OCI-LY7 (cell line): Measurements from ENCODE around the gene GALNT15. TPM values are rescaled to one million over a fixed set of nuclear protein-coding genes. Genes with fewer than 3 reads are reported as not detected.

Experiments used
- BruUV-seq: library from RNA; stranded (reverse); fragments of 400-500 nt; replicated peaks from 2 replicates; lab custom pipeline; 2021; lab: Mats Ljungman, UMichigan
- CTCF ChIA-PET: fragments of 300-600 bp; sonication (Branson Sonifier 250); formaldehyde crosslinking; loops from one replicate; lab custom pipeline; 2022; ENCODE audit warnings: antibody characterized with exemption; ENCODE audit not compliant: unreplicated experiment; lab: Charles Lee
- POLR2A ChIA-PET: fragments of 300-600 bp; sonication (Branson Sonifier 250); formaldehyde crosslinking; loops from one replicate; lab custom pipeline; 2022; ENCODE audit warnings: antibody characterized with exemption; lab: Charles Lee
- DNase-seq: peaks from one replicate; pipeline ENCODE4 v3.0.0-alpha.2; 2015; ENCODE audit warnings: low spot score
- H2AFZ ChIP-seq: fragments of 200-600 bp; sonication (generic), shearing (Covaris generic); 2 replicates; pipeline ENCODE4 v1.6.1; 2014; ENCODE audit warnings: mild to moderate bottlenecking, antibody characterized with exemption, low read length, moderate library complexity
- H3K27ac ChIP-seq: fragments of 200-600 bp; sonication (generic); 2 replicates; pipeline ENCODE4 v1.5.1; 2014; ENCODE audit warnings: mixed run types, low read depth, mild to moderate bottlenecking, moderate library complexity, low read length, inconsistent platforms; ENCODE audit not compliant: poor library complexity, severe bottlenecking
- H3K36me3 ChIP-seq: fragments of 200-600 bp; sonication (generic); 2 replicates; pipeline ENCODE4 v1.6.1; 2014; ENCODE audit warnings: mild to moderate bottlenecking, antibody characterized with exemption, low read length, moderate library complexity, mixed read lengths; ENCODE audit not compliant: insufficient read depth
- H3K4me1 ChIP-seq: fragments of 200-600 bp; sonication (generic); 2 replicates; pipeline ENCODE4 v1.5.1; 2014; ENCODE audit warnings: mild to moderate bottlenecking, low read length; ENCODE audit not compliant: insufficient read depth, poor library complexity, severe bottlenecking
- H3K4me2 ChIP-seq: fragments of 200-600 bp; sonication (generic); 2 replicates; pipeline ENCODE4 v1.6.1; 2014; ENCODE audit warnings: mild to moderate bottlenecking, low read length
- H3K4me3 ChIP-seq: fragments of 200-600 bp; sonication (generic); 2 replicates; pipeline ENCODE4 v1.5.1; 2014; ENCODE audit warnings: mild to moderate bottlenecking, low read depth, low read length; ENCODE audit not compliant: poor library complexity, severe bottlenecking
- H3K79me2 ChIP-seq: fragments of 200-600 bp; sonication (generic); 2 replicates; pipeline ENCODE4 v1.6.1; 2016; ENCODE audit warnings: low read depth, mild to moderate bottlenecking, low read length, moderate library complexity, mixed read lengths; ENCODE audit not compliant: insufficient read depth
- H3K9me2 ChIP-seq: fragments of 200-600 bp; sonication (generic); 2 replicates; pipeline ENCODE4 v1.6.1; 2016; ENCODE audit warnings: mild to moderate bottlenecking, low read length, mixed read lengths; ENCODE audit not compliant: insufficient read depth
- H3K9me3 ChIP-seq: fragments of 200-600 bp; sonication (generic); 2 replicates; pipeline ENCODE4 v1.6.1; 2014; ENCODE audit warnings: mild to moderate bottlenecking, mixed run types, low read length, mixed read lengths
- H4K20me1 ChIP-seq: fragments of 200-600 bp; sonication (generic); 2 replicates; pipeline ENCODE4 v1.6.1; 2014; ENCODE audit warnings: mild to moderate bottlenecking, antibody characterized with exemption, low read length, moderate library complexity, mixed read lengths; ENCODE audit not compliant: insufficient read depth
- EZH2phosphoT487 ChIP-seq: fragments of 200-600 bp; sonication (generic); IDR thresholded peaks from 2 replicates; pipeline ENCODE4 v1.6.1; 2018; ENCODE audit warnings: low read depth, borderline replicate concordance, mild to moderate bottlenecking, mixed run types, antibody characterized with exemption, low read length, moderate library complexity, mixed read lengths
- intact Hi-C: fragments of 100-400 bp; cut with micrococcal nuclease; formaldehyde crosslinking; loops from one replicate; pipeline ENCODE4 v1.10.0; 2022; ENCODE audit not compliant: unreplicated experiment
- total RNA-seq, 2 experiments: library from RNA; depleted of rRNA in 1 of 2; stranded (reverse); fragments of >200 nt in 1 of 2; shearing (Covaris generic) in 1 of 2; gene quantifications; 2 replicates each; pipeline ENCODE4 v1.2.3, GENCODE V29; 2014 to 2022
- TF ChIP-seq, protein P1 (sequence below): fragments of 200-600 bp; sonication (generic); conservative IDR thresholded peaks from 2 replicates; pipeline ENCODE4 v1.5.1; 2014; ENCODE audit warnings: mild to moderate bottlenecking, antibody characterized with exemption, low read length, moderate library complexity, mixed read lengths

The GALNT15 gene
- total RNA-seq, 2 experiments from 2014 or later = 0.03 TPM; not detected in 1

DNA sequence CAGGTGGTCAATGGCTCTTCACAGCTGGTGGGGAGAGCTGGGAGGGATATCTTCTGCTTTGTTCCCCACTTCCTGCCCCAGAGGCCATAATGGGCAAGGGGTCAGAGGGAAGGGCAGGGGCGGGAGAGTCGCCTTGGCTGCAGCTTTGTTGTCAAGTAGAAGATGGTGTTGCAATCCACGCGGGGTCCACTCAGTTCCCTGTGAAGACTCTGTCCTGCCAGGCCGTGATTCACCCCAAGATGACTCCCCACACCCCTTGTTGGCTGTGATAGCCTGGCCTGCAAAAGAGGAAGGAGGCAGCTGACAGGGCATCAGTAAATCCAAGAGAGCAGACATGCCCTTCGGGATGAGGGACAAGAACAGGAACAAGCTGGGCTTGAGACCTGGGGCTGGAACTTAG, 6.9 kb downstream of the GALNT15 start:
- H3K36me3 ChIP-seq = no peaks in the 10 kb centered on the region
- H3K9me2 ChIP-seq = no peaks in the 10 kb centered on the region
- no peak for DNase-seq
- BruUV-seq = no TSS peak
- H3K4me3 ChIP-seq = no peak overlapping the region
- H2AFZ ChIP-seq = no peak overlapping the region
- ChIA-PET POLR2A (interaction anchor here (0.8 to 1.6 kb wide), 3 partner anchors 9 to 206 kb away, joined by 3 to 4 read pairs (median 3); no protein-coding TSS in a partner anchor), CTCF (no interaction called here)
- no peaks in the 10 kb centered on the region for H4K20me1 ChIP-seq
- no peak overlapping the region for H3K4me2 ChIP-seq
- H3K4me1 ChIP-seq = no peaks in the 10 kb centered on the region
- intact Hi-C loops = no loop called here
- H3K79me2 ChIP-seq = no peaks in the 10 kb centered on the region
- H3K9me3 ChIP-seq = no peaks in the 10 kb centered on the region
- TF ChIP-seq, protein P1, sequence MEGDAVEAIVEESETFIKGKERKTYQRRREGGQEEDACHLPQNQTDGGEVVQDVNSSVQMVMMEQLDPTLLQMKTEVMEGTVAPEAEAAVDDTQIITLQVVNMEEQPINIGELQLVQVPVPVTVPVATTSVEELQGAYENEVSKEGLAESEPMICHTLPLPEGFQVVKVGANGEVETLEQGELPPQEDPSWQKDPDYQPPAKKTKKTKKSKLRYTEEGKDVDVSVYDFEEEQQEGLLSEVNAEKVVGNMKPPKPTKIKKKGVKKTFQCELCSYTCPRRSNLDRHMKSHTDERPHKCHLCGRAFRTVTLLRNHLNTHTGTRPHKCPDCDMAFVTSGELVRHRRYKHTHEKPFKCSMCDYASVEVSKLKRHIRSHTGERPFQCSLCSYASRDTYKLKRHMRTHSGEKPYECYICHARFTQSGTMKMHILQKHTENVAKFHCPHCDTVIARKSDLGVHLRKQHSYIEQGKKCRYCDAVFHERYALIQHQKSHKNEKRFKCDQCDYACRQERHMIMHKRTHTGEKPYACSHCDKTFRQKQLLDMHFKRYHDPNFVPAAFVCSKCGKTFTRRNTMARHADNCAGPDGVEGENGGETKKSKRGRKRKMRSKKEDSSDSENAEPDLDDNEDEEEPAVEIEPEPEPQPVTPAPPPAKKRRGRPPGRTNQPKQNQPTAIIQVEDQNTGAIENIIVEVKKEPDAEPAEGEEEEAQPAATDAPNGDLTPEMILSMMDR = no peak
- TF ChIP-seq EZH2phosphoT487 = no peak
- no peak overlapping the region for H3K27ac ChIP-seq

GRCh38 chr3:16182183-16182582, 7.7 kb downstream of the GALNT15 start:
- no peaks in the 10 kb centered on the region for H4K20me1 ChIP-seq
- intact Hi-C loops = no loop called here
- H3K9me3 ChIP-seq = no peaks in the 10 kb centered on the region
- ChIA-PET CTCF (no interaction called here), POLR2A (interaction anchor here (1.6 kb wide), 1 partner anchor 11 kb away, joined by 4 read pairs; no protein-coding TSS in a partner anchor)
- no peaks in the 10 kb centered on the region for H3K79me2 ChIP-seq
- H3K4me2 ChIP-seq = no peak overlapping the region
- H3K4me3 ChIP-seq = no peak overlapping the region
- no peaks in the 10 kb centered on the region for H3K4me1 ChIP-seq
- H2AFZ ChIP-seq = no peak overlapping the region
- no peak for DNase-seq
- H3K27ac ChIP-seq = no peak overlapping the region
- no peak for TF ChIP-seq EZH2phosphoT487
- TF ChIP-seq, protein P1 = no peak
- H3K9me2 ChIP-seq = no peaks in the 10 kb centered on the region
- no peaks in the 10 kb centered on the region for H3K36me3 ChIP-seq
- BruUV-seq = no TSS peak

DNA sequence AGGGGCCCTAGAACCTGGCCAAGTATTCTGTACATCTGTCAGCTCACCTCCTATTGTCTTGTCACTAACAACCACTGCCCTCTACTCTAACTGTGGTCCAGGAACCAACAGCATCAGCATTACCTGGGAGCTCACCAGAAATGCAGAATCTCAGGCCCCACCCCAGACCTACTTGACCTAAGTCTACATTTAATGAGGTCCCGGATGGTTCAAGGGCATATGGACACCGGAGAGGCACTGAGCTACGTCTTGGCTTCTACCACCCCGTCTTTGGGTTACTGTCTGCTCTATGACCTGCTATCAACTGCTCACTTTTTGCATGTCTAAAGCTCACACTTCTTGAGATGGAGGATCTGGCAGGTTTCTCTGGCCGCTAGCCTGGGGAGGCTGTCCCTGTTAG, 8.1 kb downstream of the GALNT15 start:
- Histone ChIP-seq H3K4me1 (no peaks in the 10 kb centered on the region), H2AFZ (no peak overlapping the region), H3K4me3 (no peak overlapping the region), H3K9me3 (no peaks in the 10 kb centered on the region), H3K79me2 (no peaks in the 10 kb centered on the region), H3K36me3 (no peaks in the 10 kb centered on the region), H3K9me2 (no peaks in the 10 kb centered on the region), H3K4me2 (no peak overlapping the region), H3K27ac (no peak overlapping the region), H4K20me1 (no peaks in the 10 kb centered on the region)
- intact Hi-C loops = no loop called here
- TF ChIP-seq EZH2phosphoT487 = no peak
- TF ChIP-seq, protein P1 = no peak
- ChIA-PET CTCF (no interaction called here), POLR2A (interaction anchor here (1.6 kb wide), 1 partner anchor 11 kb away, joined by 4 read pairs; no protein-coding TSS in a partner anchor)
- no peak for DNase-seq
- BruUV-seq = no TSS peak
